ENCODE results near the gene CLEC20A. TPM values are rescaled to one million over a fixed set of nuclear protein-coding genes. Genes with fewer than 3 reads are reported as not detected.

Gene CLEC20A
- 0.47 TPM for total RNA-seq
- not detected for polyA plus RNA-seq (ENCODE audit: insufficient read depth, low read depth, low replicate concordance)
- long read RNA-seq, donor 1, result 0 reads
- long read RNA-seq, donor 2, result 0 reads
- long read RNA-seq, donor 3, result 0 reads
- long read RNA-seq, donor 4, result 0 reads
- long read RNA-seq, donor 5, result 0 reads
- long read RNA-seq, donor 6, result 0 reads
- long read RNA-seq, donor 7, result 0 reads
- long read RNA-seq, donor 8, partial matches to known transcripts, result 0 of 1 reads
- long read RNA-seq, donor 8, other reads (novel, unspliced or antisense), result 0 of 1 reads
- long read RNA-seq, donor 9, result 0 reads
- long read RNA-seq, donor 10, partial matches to known transcripts, result 0 of 1 reads
- long read RNA-seq, donor 10, other reads (novel, unspliced or antisense), result 0 of 1 reads

- no peak for FAIRE-seq
- H3K9me3 ChIP-seq (ENCODE audit: control insufficient read depth in 2 of 3, insufficient read depth in 1 of 3, low read length in 3 of 3), result no peaks in the 10 kb centered on the region
- H3K4me1 ChIP-seq (ENCODE audit: control insufficient read depth in 2 of 3, insufficient read depth in 2 of 3, low read depth in 1 of 3, low read length in 3 of 3), result no peaks in the 10 kb centered on the region
- H3K9ac ChIP-seq (ENCODE audit: low read length in 3 of 3), result no peak within 1 kb of the TSS
- TF ChIP-seq, protein P1, sequence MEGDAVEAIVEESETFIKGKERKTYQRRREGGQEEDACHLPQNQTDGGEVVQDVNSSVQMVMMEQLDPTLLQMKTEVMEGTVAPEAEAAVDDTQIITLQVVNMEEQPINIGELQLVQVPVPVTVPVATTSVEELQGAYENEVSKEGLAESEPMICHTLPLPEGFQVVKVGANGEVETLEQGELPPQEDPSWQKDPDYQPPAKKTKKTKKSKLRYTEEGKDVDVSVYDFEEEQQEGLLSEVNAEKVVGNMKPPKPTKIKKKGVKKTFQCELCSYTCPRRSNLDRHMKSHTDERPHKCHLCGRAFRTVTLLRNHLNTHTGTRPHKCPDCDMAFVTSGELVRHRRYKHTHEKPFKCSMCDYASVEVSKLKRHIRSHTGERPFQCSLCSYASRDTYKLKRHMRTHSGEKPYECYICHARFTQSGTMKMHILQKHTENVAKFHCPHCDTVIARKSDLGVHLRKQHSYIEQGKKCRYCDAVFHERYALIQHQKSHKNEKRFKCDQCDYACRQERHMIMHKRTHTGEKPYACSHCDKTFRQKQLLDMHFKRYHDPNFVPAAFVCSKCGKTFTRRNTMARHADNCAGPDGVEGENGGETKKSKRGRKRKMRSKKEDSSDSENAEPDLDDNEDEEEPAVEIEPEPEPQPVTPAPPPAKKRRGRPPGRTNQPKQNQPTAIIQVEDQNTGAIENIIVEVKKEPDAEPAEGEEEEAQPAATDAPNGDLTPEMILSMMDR (IDR thresholded peaks at IDR 0.05; ENCODE audit: borderline replicate concordance, extremely low read depth, insufficient read depth), result no peak
- H3K27ac ChIP-seq (ENCODE audit: low read depth in 2 of 2, low read length in 2 of 2), result no peak within 1 kb of the TSS
- H3K36me3 ChIP-seq (ENCODE audit: control insufficient read depth in 2 of 3, insufficient read depth in 3 of 3, low read length in 3 of 3), result no peaks in the 10 kb centered on the region
- DNase-seq, result no peak
- intact Hi-C loops (cut with DNase I), result no loop called here
- H3K27me3 ChIP-seq (ENCODE audit: control insufficient read depth, insufficient read depth, low read length), result no peaks in the 10 kb centered on the region
- no peak within 1 kb of the TSS for H3K4me3 ChIP-seq (ENCODE audit: low read length in 3 of 3)
These were observed at the start of gene CLEC20A for GRCh38 chr1:178496410-178497135. Gene CLEC20A (minus strand): TSS chr1:178496964. CDS start chr1:178496939, 25 bp downstream.

- TF ChIP-seq, protein P1 (IDR thresholded peaks at IDR 0.05; ENCODE audit: borderline replicate concordance, extremely low read depth, insufficient read depth), result no peak
- intact Hi-C loops (cut with DNase I), result no loop called here
- no peaks in the 10 kb centered on the region for H3K36me3 ChIP-seq (ENCODE audit: control insufficient read depth in 2 of 3, insufficient read depth in 3 of 3, low read length in 3 of 3)
- DNase-seq (peak in 1 of 5 donors; percentile 11), FAIRE-seq (no peak)
- no peaks in the 10 kb centered on the region for H3K9me3 ChIP-seq (ENCODE audit: control insufficient read depth in 2 of 3, insufficient read depth in 1 of 3, low read length in 3 of 3)
- H3K4me1 ChIP-seq (ENCODE audit: control insufficient read depth in 2 of 3, insufficient read depth in 2 of 3, low read depth in 1 of 3, low read length in 3 of 3), result peaks cover 0 to 9% (median 0%) of the 10 kb centered on the region in 3 donors
- no peak overlapping the region for H3K27ac ChIP-seq (ENCODE audit: low read depth in 2 of 2, low read length in 2 of 2)
- H3K27me3 ChIP-seq (ENCODE audit: control insufficient read depth, insufficient read depth, low read length), result no peaks in the 10 kb centered on the region
- no peak overlapping the region for H3K9ac ChIP-seq (ENCODE audit: low read length in 3 of 3)
- H3K4me3 ChIP-seq (ENCODE audit: low read length in 3 of 3), result no peak overlapping the region
These were observed 47.8 kb upstream of the CLEC20A start for GRCh38 chr1:178544531-178544930.

DNA sequence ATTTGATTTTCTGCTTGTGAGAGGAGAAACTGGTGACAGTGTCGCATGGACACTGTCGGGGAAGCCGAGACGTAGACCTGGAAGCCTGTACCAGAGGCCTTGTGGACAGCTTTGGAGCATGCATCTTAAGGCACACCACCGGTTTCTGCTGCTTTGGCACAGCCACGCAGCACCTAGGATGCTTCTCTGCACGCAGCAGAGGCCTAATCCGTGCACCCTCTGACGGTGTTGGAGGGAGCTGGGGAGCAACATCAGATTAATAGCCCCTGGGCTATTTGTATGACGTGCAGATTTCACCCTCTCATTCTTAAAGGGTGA lies 46.5 kb upstream of the CLEC20A start:
- no peaks in the 10 kb centered on the region for H3K36me3 ChIP-seq (ENCODE audit: control insufficient read depth in 2 of 3, insufficient read depth in 3 of 3, low read length in 3 of 3)

More for the DNA sequence above, 46.5 kb upstream of the CLEC20A start:
- DNase-seq, result no peak
- Histone ChIP-seq H3K4me1 (ENCODE audit: control insufficient read depth in 2 of 3, insufficient read depth in 2 of 3, low read depth in 1 of 3, low read length in 3 of 3) (peaks cover 0 to 9% (median 0%) of the 10 kb centered on the region in 3 donors), H3K9ac (ENCODE audit: low read length in 3 of 3) (peak overlapping the region; percentile 30 to 61 (median 30)), H3K27ac (ENCODE audit: low read depth in 2 of 2, low read length in 2 of 2) (no peak overlapping the region), H3K4me3 (ENCODE audit: low read length in 3 of 3) (peak overlapping the region; percentile 87 to 96 (median 94)), H3K9me3 (ENCODE audit: control insufficient read depth in 2 of 3, insufficient read depth in 1 of 3, low read length in 3 of 3) (no peaks in the 10 kb centered on the region), H3K27me3 (ENCODE audit: control insufficient read depth, insufficient read depth, low read length) (no peaks in the 10 kb centered on the region)
- intact Hi-C loops (cut with DNase I), result no loop called here
- no peak for FAIRE-seq
- TF ChIP-seq, protein P1 (IDR thresholded peaks at IDR 0.05; ENCODE audit: borderline replicate concordance, extremely low read depth, insufficient read depth), result no peak

Data from kidney (tissue), 22 donors.